C4-2B (cell line): ENCODE results near the gene COQ9.

Source experiments
- H3K27ac ChIP-seq: fragments of 450-650 bp; 2 replicates; pipeline ENCODE4 v1.5.1; 2017
- ZFX ChIP-seq: fragments of 450-650 bp; IDR thresholded peaks from 2 replicates; pipeline ENCODE4 v1.6.1; 2017
- TF ChIP-seq, protein P1 (sequence below): fragments of 450-650 bp; conservative IDR thresholded peaks from 2 replicates; pipeline ENCODE4 v1.5.1; 2017; ENCODE audit warnings: mild to moderate bottlenecking

The COQ9 gene

DNA sequence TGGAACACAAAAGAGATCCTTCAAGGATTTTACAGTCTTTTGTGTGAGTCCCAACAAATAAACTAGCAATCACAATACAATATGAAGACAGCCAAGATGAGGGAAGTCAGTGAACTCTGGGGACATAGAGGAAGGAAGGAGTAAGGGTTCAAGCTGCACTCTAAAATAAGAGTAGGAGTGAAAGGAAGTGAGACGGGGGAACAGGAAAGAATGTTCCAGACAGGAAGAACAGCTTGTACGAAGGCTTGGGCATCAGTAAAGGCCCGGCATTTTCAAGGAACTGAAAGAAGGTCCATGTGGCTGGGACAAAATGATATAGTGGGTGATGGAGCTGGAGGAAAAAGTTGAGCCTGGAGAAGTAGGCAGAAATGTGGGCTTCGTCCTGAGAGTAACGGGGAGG is 38.2 kb upstream of the COQ9 start:
- TF ChIP-seq ZFX = no peak
- TF ChIP-seq, protein P1, sequence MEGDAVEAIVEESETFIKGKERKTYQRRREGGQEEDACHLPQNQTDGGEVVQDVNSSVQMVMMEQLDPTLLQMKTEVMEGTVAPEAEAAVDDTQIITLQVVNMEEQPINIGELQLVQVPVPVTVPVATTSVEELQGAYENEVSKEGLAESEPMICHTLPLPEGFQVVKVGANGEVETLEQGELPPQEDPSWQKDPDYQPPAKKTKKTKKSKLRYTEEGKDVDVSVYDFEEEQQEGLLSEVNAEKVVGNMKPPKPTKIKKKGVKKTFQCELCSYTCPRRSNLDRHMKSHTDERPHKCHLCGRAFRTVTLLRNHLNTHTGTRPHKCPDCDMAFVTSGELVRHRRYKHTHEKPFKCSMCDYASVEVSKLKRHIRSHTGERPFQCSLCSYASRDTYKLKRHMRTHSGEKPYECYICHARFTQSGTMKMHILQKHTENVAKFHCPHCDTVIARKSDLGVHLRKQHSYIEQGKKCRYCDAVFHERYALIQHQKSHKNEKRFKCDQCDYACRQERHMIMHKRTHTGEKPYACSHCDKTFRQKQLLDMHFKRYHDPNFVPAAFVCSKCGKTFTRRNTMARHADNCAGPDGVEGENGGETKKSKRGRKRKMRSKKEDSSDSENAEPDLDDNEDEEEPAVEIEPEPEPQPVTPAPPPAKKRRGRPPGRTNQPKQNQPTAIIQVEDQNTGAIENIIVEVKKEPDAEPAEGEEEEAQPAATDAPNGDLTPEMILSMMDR = no peak
- H3K27ac ChIP-seq = no peak overlapping the region

GRCh38 chr16:57409870-57410587 is 37.2 kb upstream of the COQ9 start:
- no peak for TF ChIP-seq ZFX
- TF ChIP-seq, protein P1 = no peak

GRCh38 chr16:57411362-57411976 is 35.8 kb upstream of the COQ9 start:
- no peak overlapping the region for H3K27ac ChIP-seq
- TF ChIP-seq, protein P1 = no peak

More at GRCh38 chr16:57409870-57410587, 37.2 kb upstream of the COQ9 start:
- no peak overlapping the region for H3K27ac ChIP-seq

DNA sequence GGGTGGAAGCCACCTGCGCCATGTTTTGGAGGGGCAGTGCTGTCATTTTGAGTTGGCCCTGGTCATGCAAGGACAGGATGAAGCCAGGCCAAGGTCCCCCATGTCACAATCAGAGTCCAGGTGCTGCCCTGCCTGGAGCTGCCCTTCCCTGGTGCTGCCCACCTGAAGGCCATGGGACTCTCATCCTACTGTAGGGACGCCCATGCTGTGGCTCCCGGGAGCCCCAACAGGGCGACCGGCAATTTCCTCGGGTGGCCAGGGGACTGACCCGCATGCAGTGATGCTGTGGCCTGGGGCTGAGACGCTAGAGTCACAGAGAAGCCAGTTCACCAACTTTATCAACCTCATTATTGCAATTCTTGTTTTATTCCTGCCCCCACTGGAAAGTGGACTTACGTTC is 34.7 kb upstream of the COQ9 start:
- TF ChIP-seq ZFX = no peak
- TF ChIP-seq, protein P1 = no peak
- no peak overlapping the region for H3K27ac ChIP-seq

DNA sequence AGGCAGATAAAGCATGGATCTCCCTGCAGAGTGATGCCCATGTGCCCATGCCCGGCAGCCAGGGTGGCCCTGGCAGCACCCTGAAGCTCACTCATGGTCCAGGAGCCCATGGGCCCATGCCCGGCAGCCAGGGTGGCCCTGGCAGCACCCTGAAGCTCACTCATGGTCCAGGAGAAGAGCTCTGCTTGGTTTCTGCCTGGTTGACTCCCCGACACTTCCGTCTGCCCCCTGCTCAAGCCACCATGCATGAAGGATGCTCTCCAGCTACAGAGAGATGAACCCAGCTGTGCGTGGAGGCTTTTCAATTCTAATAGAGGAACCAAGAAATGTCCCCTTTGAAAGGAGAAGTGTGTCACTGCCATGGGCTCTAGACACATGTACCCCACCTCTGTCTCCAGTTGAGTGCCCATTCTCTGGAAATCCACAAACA is 34.0 kb upstream of the COQ9 start:
- TF ChIP-seq, protein P1 = no peak
- TF ChIP-seq ZFX = no peak
- no peak overlapping the region for H3K27ac ChIP-seq

DNA sequence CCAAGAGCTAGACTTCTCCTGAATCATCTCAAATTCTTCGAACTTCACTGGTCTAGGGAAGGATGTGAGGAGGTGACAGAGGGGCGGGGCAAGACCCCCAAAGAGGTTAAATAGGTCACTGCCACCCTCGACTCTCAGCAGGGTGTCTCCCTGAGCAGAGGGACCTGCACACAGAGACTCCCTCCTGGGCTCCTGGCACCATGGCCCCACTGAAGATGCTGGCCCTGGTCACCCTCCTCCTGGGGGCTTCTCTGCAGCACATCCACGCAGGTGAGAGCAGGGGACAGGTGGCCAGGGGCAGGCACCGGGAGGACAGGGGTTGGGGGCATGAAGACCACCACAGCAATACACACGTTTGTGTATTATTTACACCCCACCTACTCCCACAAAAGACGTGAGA is 33.5 kb upstream of the COQ9 start:
- TF ChIP-seq ZFX = no peak
- TF ChIP-seq, protein P1 = no peak
- no peak overlapping the region for H3K27ac ChIP-seq

DNA sequence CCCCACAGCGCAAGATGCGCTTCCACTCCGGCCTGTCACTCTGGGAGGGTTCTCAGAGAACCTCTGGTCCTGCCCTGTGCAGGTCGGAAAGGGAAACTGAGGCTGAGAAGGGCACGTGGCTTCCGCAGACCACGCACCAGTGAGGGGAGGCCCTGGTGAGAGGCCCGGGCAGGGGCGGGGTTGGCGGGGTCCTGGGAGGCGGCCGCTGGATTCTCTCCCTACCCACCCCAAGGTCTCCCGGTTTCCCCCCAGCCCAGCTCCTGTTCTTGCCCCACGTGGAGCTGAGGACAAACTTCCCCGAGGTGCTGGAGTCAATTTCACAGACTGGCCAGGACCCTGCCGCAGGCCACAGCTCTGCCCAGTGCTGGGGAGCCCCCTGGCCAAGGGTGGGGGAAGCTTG is 31.2 kb upstream of the COQ9 start:
- TF ChIP-seq ZFX = no peak
- TF ChIP-seq, protein P1 = no peak
- peak overlapping the region; percentile 82; the same call in 1 of the 2 replicates for H3K27ac ChIP-seq
